GM12892 (cell line): ENCODE measurements around the gene PVR.
A peak's percentile ranks its signal among the peaks of the same experiment; 100 is the strongest.

ENCODE experiments used
- DNase-seq: peaks from one replicate; pipeline ENCODE4 v3.0.0; 2011; ENCODE audit not compliant: insufficient read length
- FAIRE-seq: peaks from 2 replicates; lab custom pipeline; 2011; peaks lifted over from hg19 to GRCh38; lab: Jason Lieb, UNC
- POLR2A ChIP-seq: IDR thresholded peaks from 2 replicates; pipeline ENCODE4 v1.6.1; 2011; ENCODE audit warnings: low read depth, low read length, control low read depth
- POLR2AphosphoS5 ChIP-seq: IDR thresholded peaks from 2 replicates; pipeline ENCODE4 v1.6.1; 2011; ENCODE audit warnings: low read depth, low read length, control low read depth
- TAF1 ChIP-seq: IDR thresholded peaks from 2 replicates; pipeline ENCODE4 v1.6.1; 2011; ENCODE audit warnings: low read depth, mild to moderate bottlenecking, control low read depth, low read length, borderline replicate concordance

Gene PVR

DNA sequence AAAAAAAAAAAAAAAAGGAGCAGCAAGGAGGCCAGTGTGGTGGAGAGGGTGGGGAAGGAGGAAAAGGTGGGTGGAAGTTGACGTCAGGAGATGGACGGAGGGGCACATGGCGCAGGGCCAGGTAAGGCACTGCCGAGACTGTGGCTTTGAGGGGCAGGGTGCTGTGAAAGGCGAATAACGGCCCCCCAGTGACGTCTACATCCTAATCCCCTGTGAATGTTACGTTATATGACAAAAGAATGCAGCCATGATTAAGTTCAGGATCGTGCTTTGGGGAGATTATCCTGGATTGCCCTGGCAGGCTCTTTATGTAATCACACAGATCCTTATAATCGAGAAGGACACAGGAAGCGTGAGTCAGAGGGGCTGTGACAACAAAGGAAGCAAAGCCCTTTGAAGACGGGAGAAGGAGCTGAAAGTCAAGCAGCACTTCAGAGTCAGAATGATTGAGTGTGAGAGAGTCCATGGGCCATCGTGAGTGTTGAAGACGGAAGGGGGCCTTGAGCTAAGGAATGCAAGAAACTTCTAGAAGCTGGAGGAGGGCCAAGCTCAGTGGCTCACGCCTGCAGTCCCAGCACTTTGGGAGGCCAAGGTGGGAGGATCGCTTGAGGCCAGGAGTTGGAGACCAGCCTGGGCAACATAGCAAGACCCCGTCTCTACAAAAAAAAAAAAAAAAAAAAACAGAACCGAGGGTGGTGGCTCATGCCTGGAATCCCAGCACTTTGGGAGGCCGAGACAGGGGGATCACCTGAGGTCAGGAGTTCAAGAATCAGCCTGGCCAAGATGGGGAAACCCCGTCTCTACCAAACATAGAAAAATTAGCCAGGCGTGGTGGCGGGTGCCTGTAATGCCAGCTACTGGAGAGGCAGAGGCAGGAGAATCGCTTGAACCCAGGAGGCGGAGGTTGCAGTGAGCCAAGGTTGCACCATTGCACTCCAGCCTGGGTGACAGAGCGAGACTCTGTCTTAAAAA is 41.5 kb downstream of the PVR start:
- DNase-seq = no peak
- FAIRE-seq = no peak
- TF ChIP-seq POLR2A = no peak
- TF ChIP-seq POLR2AphosphoS5 = no peak
- no peak for TF ChIP-seq TAF1

DNA sequence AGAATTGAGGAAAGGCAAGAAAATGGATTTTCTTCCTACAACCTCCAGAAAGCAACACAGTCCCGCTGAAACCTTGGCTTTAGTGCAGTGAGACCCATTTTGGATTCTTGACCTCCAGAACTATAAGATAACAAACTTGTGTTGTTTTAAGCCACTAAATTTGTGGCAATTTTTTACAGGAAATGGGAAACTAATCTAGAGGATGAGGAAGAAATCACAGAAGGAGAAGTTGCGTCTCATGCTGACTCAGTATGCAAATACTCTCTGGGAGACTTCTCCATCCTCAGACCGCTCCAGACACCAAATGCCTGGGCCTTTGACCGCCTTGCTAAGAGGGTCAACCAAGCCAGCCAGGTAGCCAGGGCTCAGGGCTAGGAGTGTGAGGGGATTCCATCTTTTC is 42.2 kb downstream of the PVR start:
- FAIRE-seq (no peak), DNase-seq (no peak)
- TF ChIP-seq TAF1 (no peak), POLR2A (no peak), POLR2AphosphoS5 (no peak)

DNA sequence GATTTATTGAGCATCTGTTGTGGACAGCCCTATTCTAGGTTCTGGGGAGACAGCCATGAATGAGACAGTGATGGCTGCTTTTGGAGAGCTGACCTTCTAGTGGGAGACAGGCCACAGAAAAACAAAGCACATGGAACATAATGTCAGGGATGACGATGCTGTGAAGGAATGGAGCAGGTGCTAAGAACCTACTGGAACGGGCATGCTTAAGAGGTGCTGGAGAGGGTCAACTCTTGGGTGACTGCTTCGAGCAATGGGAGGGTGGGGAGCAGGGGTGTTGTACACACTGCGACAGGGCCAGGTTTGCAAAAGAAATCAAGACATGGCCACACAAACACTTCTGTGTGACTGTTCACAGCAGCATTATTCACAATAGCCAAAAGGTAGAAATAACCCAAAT is 43.2 kb downstream of the PVR start:
- TF ChIP-seq POLR2AphosphoS5 = no peak
- no peak for TF ChIP-seq TAF1
- no peak for TF ChIP-seq POLR2A
- no peak for DNase-seq
- no peak for FAIRE-seq

DNA sequence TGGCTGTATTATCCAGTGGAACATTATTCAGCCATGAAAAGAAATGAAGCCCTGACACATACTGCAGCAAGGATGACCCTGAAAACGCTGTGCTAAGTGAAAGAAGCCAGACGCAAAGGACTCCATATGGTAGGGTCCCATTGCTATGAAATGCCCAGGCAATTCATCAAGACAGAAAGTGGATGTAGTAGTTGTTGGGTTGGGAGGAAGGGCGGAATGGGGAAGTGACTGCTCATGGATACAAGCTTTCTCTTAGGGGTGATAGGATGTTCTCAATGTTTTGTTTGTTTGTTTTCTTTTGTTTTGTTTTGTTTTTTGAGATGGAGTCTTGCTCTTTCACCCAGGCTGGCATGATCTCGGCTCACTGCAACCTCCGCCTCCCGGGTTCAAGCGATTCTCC is 44.2 kb downstream of the PVR start:
- no peak for FAIRE-seq
- TF ChIP-seq POLR2AphosphoS5 (no peak), TAF1 (no peak), POLR2A (no peak)
- no peak for DNase-seq

DNA sequence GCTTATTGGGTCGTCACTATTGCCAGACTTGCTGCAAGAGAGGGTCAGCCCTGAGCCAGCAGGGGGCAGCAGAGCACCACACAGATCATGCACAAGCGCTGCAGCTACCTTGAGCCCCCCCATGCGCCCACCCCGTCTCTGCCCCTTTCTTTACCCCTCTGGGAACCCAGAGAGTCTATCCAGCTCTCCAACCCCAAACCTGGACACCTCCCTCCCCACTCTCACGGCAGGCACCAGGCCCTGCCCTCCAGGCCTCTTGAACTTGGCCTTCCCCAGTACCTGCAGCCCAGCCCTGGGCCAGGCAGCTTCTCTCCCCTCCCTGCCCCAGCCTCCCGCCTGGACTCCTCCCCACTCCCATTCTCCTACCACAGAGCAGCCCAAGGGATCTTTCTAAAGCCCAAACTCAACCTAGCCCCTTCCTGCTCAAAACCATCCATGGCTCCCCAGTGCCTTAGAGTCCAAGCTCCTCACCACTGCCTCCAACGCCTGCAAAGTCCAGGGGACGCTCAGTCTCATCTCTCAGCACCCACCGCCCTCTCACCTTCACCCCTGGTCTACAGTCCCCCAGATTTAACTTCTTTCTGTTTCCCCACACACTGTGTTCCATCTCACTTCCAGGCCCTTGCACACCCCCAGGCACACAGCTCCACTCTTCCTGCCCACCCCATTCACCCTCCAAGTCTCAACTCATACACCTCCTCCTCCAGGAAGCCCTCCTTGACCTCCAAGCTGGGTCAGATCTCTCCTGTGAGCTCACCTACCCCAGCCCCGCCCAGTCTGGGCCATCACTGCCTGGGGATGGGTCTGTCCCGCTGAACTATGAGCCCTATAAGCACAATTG is 45.8 kb downstream of the PVR start:
- TF ChIP-seq TAF1 (no peak), POLR2AphosphoS5 (no peak), POLR2A (no peak)
- DNase-seq (peak; percentile 48), FAIRE-seq (peak; percentile 74)

DNA sequence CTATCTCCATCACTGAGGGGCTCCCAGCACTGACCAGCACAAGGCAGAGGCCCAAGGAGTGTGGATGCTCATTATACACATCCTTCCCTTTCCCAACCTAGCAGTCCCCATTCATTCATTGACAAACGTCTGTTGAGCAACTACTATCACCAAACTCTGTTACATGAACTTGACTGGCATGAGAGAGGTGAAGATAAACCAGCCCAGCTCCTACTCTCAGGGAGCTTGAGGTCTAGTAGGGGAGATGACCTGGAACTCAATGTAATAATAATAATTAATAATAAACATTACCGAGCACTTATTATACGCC is 46.4 kb downstream of the PVR start:
- TF ChIP-seq TAF1 = no peak
- TF ChIP-seq POLR2AphosphoS5 = no peak
- no peak for TF ChIP-seq POLR2A
- no peak for FAIRE-seq
- no peak for DNase-seq

DNA sequence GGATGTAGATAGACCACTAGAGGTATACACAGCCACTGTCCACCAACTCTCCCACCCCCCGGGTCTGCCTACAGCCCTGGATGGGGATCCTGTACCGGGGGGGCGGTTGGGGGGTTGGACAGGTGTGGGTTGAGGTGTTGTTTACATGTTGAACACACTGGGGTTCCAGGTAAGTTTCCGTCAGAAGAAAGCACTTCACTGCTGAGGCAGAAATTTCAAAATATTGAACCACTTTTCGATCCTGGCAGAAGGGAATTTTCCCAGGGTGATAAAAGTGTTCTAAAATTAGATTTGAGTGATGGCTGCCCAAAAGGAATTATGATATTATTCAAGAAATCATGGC is 48.6 kb downstream of the PVR start:
- no peak for FAIRE-seq

DNA sequence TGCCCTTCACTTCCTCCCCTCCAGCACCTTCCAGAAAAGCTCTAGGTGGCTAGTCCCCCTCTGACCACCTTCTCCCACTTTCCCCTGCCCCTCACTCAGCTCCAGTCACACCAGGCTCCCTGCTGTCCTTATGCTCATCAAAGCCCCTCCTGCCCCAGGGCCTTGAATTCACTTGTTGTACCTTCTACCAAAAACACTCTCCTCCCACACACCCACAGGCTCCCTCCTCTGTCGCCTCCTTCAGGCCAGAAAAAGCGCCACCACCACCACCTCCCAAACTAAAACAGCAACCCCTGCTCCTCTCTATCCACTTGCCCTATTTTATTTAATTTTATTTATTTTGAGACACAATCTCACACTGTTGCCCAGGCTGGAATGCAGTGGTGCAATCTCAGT is 50.5 kb downstream of the PVR start:
- DNase-seq (no peak), FAIRE-seq (no peak)
- TF ChIP-seq TAF1 = no peak
- TF ChIP-seq POLR2AphosphoS5 = no peak
- no peak for TF ChIP-seq POLR2A

More for the DNA sequence above, 48.6 kb downstream of the PVR start:
- DNase-seq = no peak
- no peak for TF ChIP-seq POLR2A
- no peak for TF ChIP-seq TAF1
- TF ChIP-seq POLR2AphosphoS5 = no peak

DNA sequence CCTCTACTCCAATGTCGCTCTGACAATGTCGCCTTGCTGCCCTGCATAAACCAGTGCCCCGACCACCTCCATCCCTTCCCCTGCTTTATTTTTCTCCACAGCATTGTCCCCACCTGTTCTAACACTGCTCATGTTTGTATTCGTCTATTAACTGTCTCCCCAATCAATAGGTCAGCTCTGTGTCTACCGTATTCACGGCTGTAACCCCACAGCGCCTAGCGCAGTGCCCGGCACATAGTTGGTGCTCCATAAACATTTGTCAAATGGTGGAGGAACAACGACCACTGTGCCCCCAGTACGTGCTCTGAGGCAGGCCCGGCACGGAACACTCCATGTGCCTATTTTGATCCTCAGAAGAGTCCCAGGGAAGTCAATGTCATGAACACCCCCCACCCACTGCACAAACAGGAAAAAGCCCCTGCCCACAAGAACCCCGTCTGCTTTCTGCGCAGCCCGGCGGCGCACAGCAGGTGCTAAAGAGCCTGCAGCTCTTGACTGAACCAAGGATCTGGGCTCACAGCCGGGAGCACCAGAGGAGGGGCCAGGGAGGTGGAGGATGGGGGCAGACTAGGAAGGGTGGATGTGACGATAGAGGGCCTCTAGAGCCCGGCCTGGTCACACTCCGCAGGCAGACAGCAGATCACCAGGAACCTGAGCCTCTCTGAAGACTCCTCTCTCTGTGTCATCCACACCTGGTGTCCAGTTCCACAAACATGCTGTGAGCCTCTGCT is 53.4 kb downstream of the PVR start:
- DNase-seq (no peak), FAIRE-seq (no peak)
- TF ChIP-seq TAF1 = no peak
- no peak for TF ChIP-seq POLR2A
- no peak for TF ChIP-seq POLR2AphosphoS5

DNA sequence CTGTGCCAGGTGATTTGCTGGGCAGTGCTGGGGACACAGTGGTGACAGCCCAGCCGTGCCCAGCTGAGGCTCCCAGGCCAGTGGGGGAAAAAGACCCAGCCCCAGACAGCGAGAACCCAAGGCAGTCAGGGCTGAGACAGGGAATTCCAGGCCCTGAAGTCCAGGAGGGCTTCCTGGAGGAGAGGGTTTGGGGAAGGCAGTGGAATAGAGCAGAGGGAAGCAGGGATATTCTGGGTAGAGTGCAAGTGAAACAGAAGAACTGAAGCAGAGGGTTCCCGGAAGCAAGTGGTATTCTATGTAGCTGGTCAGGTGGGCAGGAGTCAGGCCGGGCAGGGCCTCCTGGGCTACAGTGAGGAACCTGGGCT is 53.9 kb downstream of the PVR start:
- FAIRE-seq (no peak), DNase-seq (no peak)
- no peak for TF ChIP-seq POLR2A
- TF ChIP-seq POLR2AphosphoS5 = no peak
- TF ChIP-seq TAF1 = no peak

DNA sequence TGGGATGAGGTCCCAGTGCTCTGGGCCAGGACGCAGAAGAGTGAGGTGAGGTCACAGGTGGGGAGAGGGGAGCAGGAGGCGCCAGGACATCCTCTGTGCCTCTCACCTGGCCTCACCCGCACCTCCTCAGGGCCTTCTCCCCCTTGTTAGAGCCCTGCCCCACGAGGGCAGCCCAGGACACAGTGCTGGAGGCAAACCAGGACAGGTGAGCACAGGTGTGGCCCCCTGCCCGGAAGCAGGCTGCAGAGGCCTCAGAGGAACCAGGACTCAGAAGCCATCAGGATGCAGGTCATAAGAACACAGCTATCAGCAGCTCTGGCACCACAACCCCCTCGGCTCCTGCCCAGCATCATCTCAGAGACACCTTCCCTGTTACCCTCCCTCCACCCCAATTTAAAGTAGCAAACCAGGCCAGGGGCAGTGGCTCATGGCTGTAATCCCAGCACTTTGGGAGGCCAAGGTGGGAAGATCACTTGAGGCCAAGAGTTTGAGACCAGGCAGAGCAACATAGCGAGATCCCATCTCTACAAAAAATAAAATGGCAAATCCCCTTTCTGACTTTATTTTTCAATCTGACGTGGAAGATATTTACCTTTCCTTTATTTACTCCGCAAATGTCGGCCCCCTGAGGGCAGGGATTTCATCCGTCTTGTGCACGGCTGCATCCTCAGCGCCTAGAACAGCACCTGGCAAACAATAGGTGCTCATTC is 54.9 kb downstream of the PVR start, which contains the start of gene CEACAM16:
TSS of gene CEACAM16 (plus strand) at position 660 of the 710 bp plus-strand sequence. CDS start 2,306 bp downstream, outside the sequence.
- FAIRE-seq = no peak
- no peak for DNase-seq
- no peak for TF ChIP-seq POLR2AphosphoS5
- TF ChIP-seq POLR2A = no peak
- no peak for TF ChIP-seq TAF1

DNA sequence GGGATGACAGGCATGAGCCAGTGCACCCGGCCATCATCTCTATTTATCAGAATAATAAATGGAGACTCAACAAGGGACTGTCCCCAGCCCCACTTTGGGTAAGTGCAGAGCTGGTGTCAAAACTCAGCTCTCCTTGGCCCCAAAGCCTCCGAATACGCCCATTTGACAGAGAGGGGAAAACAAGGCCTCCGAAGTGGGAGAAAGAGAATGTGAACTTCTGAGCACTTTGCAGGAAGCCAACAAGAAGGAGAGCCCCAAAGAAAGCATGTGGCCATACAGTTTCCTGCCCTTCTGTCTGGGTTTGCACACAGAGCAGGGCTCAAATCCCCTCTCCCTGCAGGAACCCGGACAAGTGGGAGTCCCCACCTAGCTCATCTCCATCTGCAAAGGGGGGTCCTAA is 56.8 kb downstream of the PVR start:
- FAIRE-seq (no peak), DNase-seq (no peak)
- TF ChIP-seq TAF1 (no peak), POLR2AphosphoS5 (no peak), POLR2A (no peak)
